Lung (tissue), 12 donors: ENCODE measurements around the gene SPATC1L. TPM values are rescaled to one million over a fixed set of nuclear protein-coding genes. Genes with fewer than 3 reads are reported as not detected.

ENCODE experiments used
- ATAC-seq: fragments of 200-7000 bp; cut with Tn5 transposase; one replicate; pipeline ENCODE4 v1.9.1; 2020; ENCODE audit warnings: moderate number of reproducible peaks; ENCODE audit not compliant: insufficient read depth, low FRiP score
- DNase-seq, 3 donors: peaks; one replicate each; pipeline ENCODE4 v3.0.0-alpha.2; 2013 to 2017
- H3K27ac ChIP-seq, 2 donors: one replicate each; pipeline ENCODE4 v1.5.1; 2013; ENCODE audit warnings: mild to moderate bottlenecking in 2 of 2, moderate library complexity in 2 of 2, control low read depth in 1 of 2, inconsistent platforms in 1 of 2, low read depth in 1 of 2, low read length in 1 of 2
- H3K27me3 ChIP-seq, 3 donors: one replicate each; pipeline ENCODE4 v1.5.1; 2013; ENCODE audit warnings: low read length in 2 of 3; ENCODE audit not compliant: control insufficient read depth in 3 of 3, insufficient read depth in 3 of 3
- H3K36me3 ChIP-seq, 4 donors: one replicate each; pipeline ENCODE4 v1.5.1; 2013; ENCODE audit warnings: low read length in 4 of 4, mild to moderate bottlenecking in 1 of 4, moderate library complexity in 1 of 4; ENCODE audit not compliant: control insufficient read depth in 4 of 4, insufficient read depth in 4 of 4
- H3K4me1 ChIP-seq, 5 donors: one replicate each; pipeline ENCODE4 v1.5.1; 2013; ENCODE audit warnings: low read length in 5 of 5, mild to moderate bottlenecking in 2 of 5, moderate library complexity in 1 of 5; ENCODE audit not compliant: control insufficient read depth in 5 of 5, insufficient read depth in 5 of 5
- H3K4me3 ChIP-seq: one replicate; pipeline ENCODE4 v1.5.1; 2013; ENCODE audit warnings: mild to moderate bottlenecking, control low read depth, moderate library complexity
- H3K9ac ChIP-seq, 2 donors: one replicate each; pipeline ENCODE4 v1.5.1; 2013; ENCODE audit warnings: low read length in 2 of 2, control low read depth in 1 of 2; ENCODE audit not compliant: insufficient read depth in 1 of 2
- H3K9me3 ChIP-seq, 4 donors: one replicate each; pipeline ENCODE4 v1.5.1; 2013; ENCODE audit warnings: low read length in 3 of 4, mild to moderate bottlenecking in 1 of 4, moderate library complexity in 1 of 4; ENCODE audit not compliant: control insufficient read depth in 4 of 4, insufficient read depth in 3 of 4
- CTCF ChIP-seq: IDR thresholded peaks from 2 replicates; pipeline ENCODE4 v1.5.1; 2012; ENCODE audit warnings: mild to moderate bottlenecking; ENCODE audit errors: control extremely low read depth, extremely low read depth
- WGBS, 2 donors: extraction: QIAGEN DNeasy Blood & Tissue Kit; methylation state at CpG; one replicate each; pipeline ENCODE4 v1.1.7; 2013; 5-methylcytosine and 5-hydroxymethylcytosine counted together
- polyA plus RNA-seq, 2 donors: library from polyadenylated mRNA; stranded (reverse); fragments of 200-250 nt; gene quantifications; one replicate each; pipeline ENCODE4 v1.2.1, GENCODE V29; 2013
- total RNA-seq, 2 donors: library from RNA; depleted of rRNA in 1 of 2; stranded (reverse); fragments of >200 nt in 1 of 2; gene quantifications; one replicate each; pipeline ENCODE4 v1.2.1, GENCODE V29; 2014 to 2021
- donor health status: control.
- donor health status: control.
- donor health status: Bipolar disorder and iron deficiency.
- donor health status: healthy.
- donor health status: DM: yes; HTN: yes; CAD: no.

The SPATC1L gene
- total and polyA plus RNA-seq, 4 donors: 6.6 to 15.6 (median 11.0) TPM

DNA sequence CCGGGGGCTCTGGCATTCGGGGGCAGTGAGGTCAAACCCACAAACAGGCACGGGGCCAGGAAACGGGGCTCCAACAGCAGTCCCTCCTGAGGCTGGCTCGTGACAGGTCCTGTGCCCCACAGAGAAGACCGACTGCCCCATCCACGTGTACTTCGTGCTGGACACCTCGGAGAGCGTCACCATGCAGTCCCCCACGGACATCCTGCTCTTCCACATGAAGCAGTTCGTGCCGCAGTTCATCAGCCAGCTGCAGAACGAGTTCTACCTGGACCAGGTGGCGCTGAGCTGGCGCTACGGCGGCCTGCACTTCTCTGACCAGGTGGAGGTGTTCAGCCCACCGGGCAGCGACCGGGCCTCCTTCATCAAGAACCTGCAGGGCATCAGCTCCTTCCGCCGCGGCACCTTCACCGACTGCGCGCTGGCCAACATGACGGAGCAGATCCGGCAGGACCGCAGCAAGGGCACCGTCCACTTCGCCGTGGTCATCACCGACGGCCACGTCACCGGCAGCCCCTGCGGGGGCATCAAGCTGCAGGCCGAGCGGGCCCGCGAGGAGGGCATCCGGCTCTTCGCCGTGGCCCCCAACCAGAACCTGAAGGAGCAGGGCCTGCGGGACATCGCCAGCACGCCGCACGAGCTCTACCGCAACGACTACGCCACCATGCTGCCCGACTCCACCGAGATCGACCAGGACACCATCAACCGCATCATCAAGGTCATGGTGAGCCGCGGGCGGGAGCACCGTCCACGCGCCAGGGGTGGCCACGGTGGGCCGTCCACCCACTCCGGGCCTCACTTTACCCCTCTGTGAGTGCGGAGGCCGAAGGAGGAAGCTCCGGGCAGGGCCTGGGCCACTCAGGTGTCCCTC is 72.2 kb downstream of the SPATC1L start:
- H3K36me3 ChIP-seq: peaks cover 6 to 39% (median 26%) of the 10 kb centered on the region in 4 donors
- no peak for TF ChIP-seq CTCF
- 95% methylated on average over 68 to 69 of the region's 69 CpGs for WGBS, 2 donors
- no peak overlapping the region for H3K27ac ChIP-seq
- H3K4me3 ChIP-seq: no peak overlapping the region
- ATAC-seq (no peak), DNase-seq (peak in 1 of 3 donors; percentile 11)
- peaks cover 0 to 10% (median 6%) of the 10 kb centered on the region in 4 donors for H3K9me3 ChIP-seq
- peaks cover 0 to 5% (median 0%) of the 10 kb centered on the region in 5 donors for H3K4me1 ChIP-seq
- no peak overlapping the region for H3K9ac ChIP-seq
- H3K27me3 ChIP-seq: no peaks in the 10 kb centered on the region

DNA sequence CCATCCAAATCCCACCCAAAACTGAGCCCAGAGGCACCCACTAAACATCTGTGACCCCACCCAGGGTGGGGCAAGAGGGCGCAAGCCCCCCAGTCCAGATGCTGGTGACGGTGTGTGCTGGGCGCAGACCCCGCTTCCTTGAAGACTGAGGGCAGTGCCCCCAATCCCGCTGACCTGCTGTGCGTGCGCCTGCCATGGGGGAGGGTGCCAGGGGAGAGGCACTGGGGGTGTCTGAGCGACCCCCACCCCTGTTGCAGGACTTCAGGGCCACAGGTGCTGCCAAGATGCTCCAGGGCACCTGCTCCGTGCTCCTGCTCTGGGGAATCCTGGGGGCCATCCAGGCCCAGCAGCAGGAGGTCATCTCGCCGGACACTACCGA is 73.1 kb downstream of the SPATC1L start:
- Histone ChIP-seq H3K27ac (peak overlapping the region in 1 of 2 donors; percentile 12), H3K4me3 (no peak overlapping the region), H3K36me3 (peaks cover 4 to 30% (median 20%) of the 10 kb centered on the region in 4 donors), H3K9ac (no peak overlapping the region), H3K9me3 (peaks cover 0 to 10% (median 6%) of the 10 kb centered on the region in 4 donors), H3K27me3 (no peaks in the 10 kb centered on the region), H3K4me1 (peaks cover 0 to 5% (median 0%) of the 10 kb centered on the region in 5 donors)
- DNase-seq: no peak
- WGBS, 2 donors: 88 to 91% methylated on average over 7 to 12 of the region's 12 CpGs
- no peak for ATAC-seq
- TF ChIP-seq CTCF: no peak

Other genes with a start within 250 kb of the SPATC1L start
- 100 to 1,000 TPM; 224 to 399 TPM for gene COL6A1, start 202.7 kb downstream of the SPATC1L start, total RNA-seq
- gene COL6A1, start 202.7 kb downstream of the SPATC1L start, polyA plus RNA-seq: 100 to 1,000 TPM; 107 to 120 TPM
- gene COL6A2, start 86.3 kb downstream of the SPATC1L start, total RNA-seq: 100 to 1,000 TPM; 350 to 466 TPM
- gene COL6A2, start 86.3 kb downstream of the SPATC1L start, polyA plus RNA-seq: 100 to 1,000 TPM; 192 to 234 TPM
- under 1 TPM; 0.26 to 0.43 TPM for gene FTCD, start 28.9 kb downstream of the SPATC1L start, total RNA-seq
- under 1 TPM; 0.03 to 0.14 TPM for gene FTCD, start 28.9 kb downstream of the SPATC1L start, polyA plus RNA-seq
- gene LSS, start 44.3 kb upstream of the SPATC1L start, total RNA-seq: 100 to 1,000 TPM; 110 to 152 TPM
- 10 to 100 TPM; 54.6 to 88.0 TPM for gene LSS, start 44.3 kb upstream of the SPATC1L start, polyA plus RNA-seq
- gene MCM3AP, start 101.2 kb upstream of the SPATC1L start, total RNA-seq: 100 to 1,000 TPM; 114 TPM
- 10 to 100 TPM; 40.7 to 43.8 TPM for gene MCM3AP, start 101.2 kb upstream of the SPATC1L start, polyA plus RNA-seq
- gene YBEY, start 101.9 kb upstream of the SPATC1L start, total RNA-seq: 10 to 100 TPM; 12.7 to 17.4 TPM
- gene YBEY, start 101.9 kb upstream of the SPATC1L start, polyA plus RNA-seq: 10 to 100 TPM in 1 of 2 donors, 1 to 10 TPM in 1; 7.6 to 32.1 TPM
- 10 to 100 TPM; 12.4 to 20.8 TPM for gene C21orf58, start 139.4 kb upstream of the SPATC1L start, total RNA-seq
- gene C21orf58, start 139.4 kb upstream of the SPATC1L start, polyA plus RNA-seq: 1 to 10 TPM; 4.8 to 5.4 TPM
- 10 to 100 TPM; 26.8 to 37.2 TPM for gene PCNT, start 139.7 kb upstream of the SPATC1L start, total RNA-seq
- 10 to 100 TPM in 1 of 2 donors, 1 to 10 TPM in 1; 9.8 to 10.3 TPM for gene PCNT, start 139.7 kb upstream of the SPATC1L start, polyA plus RNA-seq